ENCODE measurements around the gene ZNF280B.
"Not testable (repeated sequence)": the region's sequence is repeated elsewhere in the genome, so short reads cannot be mapped to it uniquely, and the experiment has no call there.

Gene ZNF280B

GRCh38 chr22:22509912-22510311 lies 1.4 kb upstream of the ZNF280B start:
- H3K27me3 Mint-ChIP-seq (ENCODE audit: low read depth): peaks cover 16% of the 10 kb centered on the region
- peak overlapping the region; percentile 54 for H3K4me3 Mint-ChIP-seq
- peaks cover 16% of the 10 kb centered on the region for H3K9me3 Mint-ChIP-seq
- H3K36me3 Mint-ChIP-seq (ENCODE audit: low read depth): peaks cover 11% of the 10 kb centered on the region
- H3K27ac Mint-ChIP-seq; DNase-seq (ENCODE audit: low spot score): not testable (repeated sequence)
- H3K4me1 Mint-ChIP-seq (ENCODE audit: low read depth): peaks cover 11% of the 10 kb centered on the region

DNA sequence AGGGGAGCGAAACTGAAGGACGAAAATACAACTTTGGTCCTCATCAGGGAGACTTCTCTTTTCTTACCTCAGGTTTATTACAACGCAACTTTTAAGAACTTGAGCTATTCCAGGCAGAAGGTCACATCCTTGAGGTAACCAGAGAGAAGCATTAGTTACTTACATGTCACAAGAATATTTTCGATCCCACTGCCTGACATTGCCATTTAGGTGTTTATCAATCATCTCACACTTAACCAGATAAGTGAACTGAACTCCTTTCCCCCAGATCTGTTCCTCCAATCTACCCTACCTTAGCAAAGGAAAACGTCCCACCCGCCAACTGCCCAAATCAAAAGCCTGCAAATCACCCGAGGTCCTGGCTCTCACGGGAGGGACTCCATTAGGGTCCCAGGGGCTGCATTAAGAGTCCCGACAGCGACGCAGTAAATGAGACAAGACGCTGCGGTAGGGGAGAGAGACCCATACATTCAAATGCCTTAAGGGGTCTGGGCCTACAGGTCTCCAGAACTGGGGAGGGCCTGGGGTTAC lies 734 bp downstream of the ZNF280B start:
- H3K9me3 Mint-ChIP-seq: peaks cover 16% of the 10 kb centered on the region
- H3K27me3 Mint-ChIP-seq (ENCODE audit: low read depth): peaks cover 9% of the 10 kb centered on the region
- H3K36me3 Mint-ChIP-seq (ENCODE audit: low read depth): peaks cover 19% of the 10 kb centered on the region
- H3K4me3 Mint-ChIP-seq: peak overlapping the region; percentile 84
- H3K27ac Mint-ChIP-seq: peak overlapping the region; percentile 3
- H3K4me1 Mint-ChIP-seq (ENCODE audit: low read depth): peaks cover 11% of the 10 kb centered on the region
- DNase-seq (ENCODE audit: low spot score): no peak

- Mint-ChIP-seq H3K27ac (no peak overlapping the region), H3K27me3 (ENCODE audit: low read depth) (peaks cover 3% of the 10 kb centered on the region), H3K36me3 (ENCODE audit: low read depth) (peaks cover 19% of the 10 kb centered on the region), H3K4me3 (no peak overlapping the region), H3K4me1 (ENCODE audit: low read depth) (peaks cover 11% of the 10 kb centered on the region), H3K9me3 (peaks cover 16% of the 10 kb centered on the region)
- no peak for DNase-seq (ENCODE audit: low spot score)
These were observed 1.8 kb downstream of the ZNF280B start for GRCh38 chr22:22506736-22507135.

DNA sequence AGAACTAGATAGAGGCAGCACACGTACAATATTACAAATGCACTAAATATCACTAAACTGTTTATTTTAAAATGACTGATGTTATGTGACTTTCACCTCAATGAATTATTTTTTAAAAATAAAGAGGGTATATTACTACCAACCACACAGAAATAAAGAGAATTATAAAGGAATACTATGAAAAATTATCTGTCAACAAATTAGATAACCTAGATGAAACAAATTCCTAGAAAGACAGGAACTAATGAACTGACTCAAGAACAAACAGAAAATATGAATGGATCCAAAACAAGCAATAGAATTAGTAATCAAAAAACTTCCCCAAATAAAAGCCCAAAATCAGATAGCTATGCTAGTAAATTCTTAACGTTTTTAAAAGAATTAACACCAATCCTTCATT lies 10.3 kb downstream of the ZNF280B start:
- H3K27ac Mint-ChIP-seq: no peak overlapping the region
- no peak for DNase-seq (ENCODE audit: low spot score)
- no peak overlapping the region for H3K4me3 Mint-ChIP-seq
- H3K9me3 Mint-ChIP-seq: no peaks in the 10 kb centered on the region
- H3K27me3 Mint-ChIP-seq (ENCODE audit: low read depth): no peaks in the 10 kb centered on the region
- peaks cover 3% of the 10 kb centered on the region for H3K36me3 Mint-ChIP-seq (ENCODE audit: low read depth)
- no peaks in the 10 kb centered on the region for H3K4me1 Mint-ChIP-seq (ENCODE audit: low read depth)

- H3K4me3 Mint-ChIP-seq; H3K27ac Mint-ChIP-seq; DNase-seq (ENCODE audit: low spot score); H3K9me3 Mint-ChIP-seq; H3K27me3 Mint-ChIP-seq (ENCODE audit: low read depth); H3K4me1 Mint-ChIP-seq (ENCODE audit: low read depth): not testable (repeated sequence)
- H3K36me3 Mint-ChIP-seq (ENCODE audit: low read depth): peaks cover 14% of the 10 kb centered on the region
These were observed 17.0 kb downstream of the ZNF280B start for GRCh38 chr22:22491589-22491988.

GRCh38 chr22:22488736-22489135 lies 19.8 kb downstream of the ZNF280B start:
- no peak for DNase-seq (ENCODE audit: low spot score)
- H3K36me3 Mint-ChIP-seq (ENCODE audit: low read depth): peaks cover 14% of the 10 kb centered on the region
- no peak overlapping the region for H3K4me3 Mint-ChIP-seq
- H3K27ac Mint-ChIP-seq: no peak overlapping the region
- H3K27me3 Mint-ChIP-seq (ENCODE audit: low read depth): no peaks in the 10 kb centered on the region
- H3K4me1 Mint-ChIP-seq (ENCODE audit: low read depth): no peaks in the 10 kb centered on the region
- H3K9me3 Mint-ChIP-seq: no peaks in the 10 kb centered on the region

DNA sequence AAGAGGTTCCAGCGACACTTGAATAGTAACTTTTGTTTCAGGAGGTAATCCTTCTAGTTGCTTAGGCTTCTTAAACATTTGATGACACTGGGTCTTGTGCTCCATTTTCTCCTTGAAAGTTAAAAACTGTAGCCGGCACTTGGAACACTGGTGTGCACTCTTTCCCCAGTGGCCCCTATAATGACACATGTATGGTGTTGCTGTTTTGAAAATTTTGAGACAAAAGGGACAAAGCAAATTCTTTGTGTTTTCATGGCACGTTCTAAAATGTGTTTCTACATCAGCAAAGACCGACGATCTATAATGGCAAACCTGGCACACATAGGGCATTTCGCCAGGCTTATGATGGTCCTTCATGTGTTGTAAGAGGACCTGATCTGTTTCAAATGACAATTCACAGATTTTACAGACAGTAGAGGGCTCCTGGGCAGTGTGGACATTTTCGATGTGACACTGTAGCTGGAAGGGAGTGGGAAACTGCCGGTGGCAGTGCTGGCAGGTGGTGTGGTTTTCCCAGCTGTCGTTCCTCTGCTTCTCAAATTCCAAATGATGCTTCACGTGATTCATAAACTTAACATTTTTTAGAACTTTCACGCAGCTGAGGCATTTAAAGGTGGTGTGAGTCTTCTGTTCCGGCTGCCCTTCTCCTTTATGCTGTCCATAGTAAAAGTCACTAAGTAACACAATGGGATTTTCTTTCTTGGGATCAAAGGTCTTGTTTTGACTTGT lies 20.5 kb downstream of the ZNF280B start:
- no peak overlapping the region for H3K4me3 Mint-ChIP-seq
- no peaks in the 10 kb centered on the region for H3K27me3 Mint-ChIP-seq (ENCODE audit: low read depth)
- H3K36me3 Mint-ChIP-seq (ENCODE audit: low read depth): peaks cover 11% of the 10 kb centered on the region
- no peaks in the 10 kb centered on the region for H3K9me3 Mint-ChIP-seq
- no peaks in the 10 kb centered on the region for H3K4me1 Mint-ChIP-seq (ENCODE audit: low read depth)
- DNase-seq (ENCODE audit: low spot score): no peak
- no peak overlapping the region for H3K27ac Mint-ChIP-seq

- H3K4me1 Mint-ChIP-seq (ENCODE audit: low read depth): no peaks in the 10 kb centered on the region
- H3K27ac Mint-ChIP-seq: no peak overlapping the region
- no peak overlapping the region for H3K4me3 Mint-ChIP-seq
- no peaks in the 10 kb centered on the region for H3K27me3 Mint-ChIP-seq (ENCODE audit: low read depth)
- DNase-seq (ENCODE audit: low spot score): no peak
- no peaks in the 10 kb centered on the region for H3K9me3 Mint-ChIP-seq
- H3K36me3 Mint-ChIP-seq (ENCODE audit: low read depth): peaks cover 11% of the 10 kb centered on the region
These were observed 21.5 kb downstream of the ZNF280B start for GRCh38 chr22:22487059-22487458.

DNA sequence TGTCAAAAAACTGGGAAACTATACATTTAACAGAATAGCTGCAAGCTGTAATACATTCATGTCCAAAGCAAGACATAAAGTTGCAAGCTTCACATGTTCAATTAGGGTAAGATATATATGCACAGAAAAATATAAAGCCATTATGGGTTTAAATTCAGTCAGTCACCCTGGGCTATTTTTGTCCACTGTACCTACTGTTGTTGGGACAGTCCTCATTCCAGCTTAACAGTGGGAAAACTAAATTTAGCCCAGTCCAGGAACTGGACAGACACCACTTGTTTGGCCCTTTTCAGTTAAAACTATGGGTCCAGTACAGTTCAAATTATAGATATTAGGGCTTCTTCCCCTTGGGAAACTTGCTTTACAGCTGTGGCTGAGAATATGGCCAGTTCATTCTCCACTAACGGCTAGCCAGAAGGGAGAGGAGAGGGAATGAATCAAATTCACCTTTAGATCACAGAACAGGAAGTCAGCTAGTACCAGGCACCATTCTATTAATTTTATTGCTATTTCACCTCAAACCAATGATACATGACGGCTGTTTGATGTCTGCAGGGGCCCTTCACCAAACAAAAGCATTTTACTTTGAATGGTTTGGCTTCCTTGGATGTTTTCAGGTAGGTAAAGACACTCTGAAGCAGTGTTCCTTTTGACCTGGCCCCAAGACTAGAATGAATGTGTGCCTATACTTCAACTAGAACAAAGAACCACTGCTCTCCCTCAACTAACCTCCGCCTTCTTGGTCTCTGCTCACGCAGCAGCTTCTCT lies 22.2 kb downstream of the ZNF280B start:
- DNase-seq (ENCODE audit: low spot score): no peak
- H3K4me1 Mint-ChIP-seq (ENCODE audit: low read depth): no peaks in the 10 kb centered on the region
- H3K9me3 Mint-ChIP-seq: no peaks in the 10 kb centered on the region
- no peak overlapping the region for H3K27ac Mint-ChIP-seq
- no peaks in the 10 kb centered on the region for H3K27me3 Mint-ChIP-seq (ENCODE audit: low read depth)
- H3K4me3 Mint-ChIP-seq: no peak overlapping the region
- peaks cover 11% of the 10 kb centered on the region for H3K36me3 Mint-ChIP-seq (ENCODE audit: low read depth)

- Mint-ChIP-seq H3K27ac (no peak overlapping the region), H3K9me3 (no peaks in the 10 kb centered on the region), H3K27me3 (ENCODE audit: low read depth) (no peaks in the 10 kb centered on the region), H3K4me1 (ENCODE audit: low read depth) (no peaks in the 10 kb centered on the region), H3K36me3 (ENCODE audit: low read depth) (peaks cover 11% of the 10 kb centered on the region), H3K4me3 (no peak overlapping the region)
- DNase-seq (ENCODE audit: low spot score): no peak
These were observed 23.0 kb downstream of the ZNF280B start for GRCh38 chr22:22485524-22485923.

- no peak overlapping the region for H3K4me3 Mint-ChIP-seq
These were observed 24.5 kb downstream of the ZNF280B start for GRCh38 chr22:22484023-22484422.

GRCh38 chr22:22480940-22481339 lies 27.6 kb downstream of the ZNF280B start:
- Mint-ChIP-seq H3K4me1 (ENCODE audit: low read depth) (no peaks in the 10 kb centered on the region), H3K27me3 (ENCODE audit: low read depth) (no peaks in the 10 kb centered on the region), H3K9me3 (no peaks in the 10 kb centered on the region), H3K36me3 (ENCODE audit: low read depth) (no peaks in the 10 kb centered on the region), H3K27ac (no peak overlapping the region), H3K4me3 (no peak overlapping the region)
- DNase-seq (ENCODE audit: low spot score): no peak

More at GRCh38 chr22:22484023-22484422, 24.5 kb downstream of the ZNF280B start:
- H3K9me3 Mint-ChIP-seq: no peaks in the 10 kb centered on the region
- no peaks in the 10 kb centered on the region for H3K27me3 Mint-ChIP-seq (ENCODE audit: low read depth)
- DNase-seq (ENCODE audit: low spot score): no peak
- peaks cover 9% of the 10 kb centered on the region for H3K36me3 Mint-ChIP-seq (ENCODE audit: low read depth)
- no peak overlapping the region for H3K27ac Mint-ChIP-seq
- H3K4me1 Mint-ChIP-seq (ENCODE audit: low read depth): no peaks in the 10 kb centered on the region

GRCh38 chr22:22479999-22480532 lies 28.5 kb downstream of the ZNF280B start:
- no peak overlapping the region for H3K27ac Mint-ChIP-seq
- no peaks in the 10 kb centered on the region for H3K36me3 Mint-ChIP-seq (ENCODE audit: low read depth)
- H3K27me3 Mint-ChIP-seq (ENCODE audit: low read depth): no peaks in the 10 kb centered on the region
- H3K4me3 Mint-ChIP-seq: no peak overlapping the region
- no peak for DNase-seq (ENCODE audit: low spot score)
- H3K9me3 Mint-ChIP-seq: no peaks in the 10 kb centered on the region
- no peaks in the 10 kb centered on the region for H3K4me1 Mint-ChIP-seq (ENCODE audit: low read depth)

DNA sequence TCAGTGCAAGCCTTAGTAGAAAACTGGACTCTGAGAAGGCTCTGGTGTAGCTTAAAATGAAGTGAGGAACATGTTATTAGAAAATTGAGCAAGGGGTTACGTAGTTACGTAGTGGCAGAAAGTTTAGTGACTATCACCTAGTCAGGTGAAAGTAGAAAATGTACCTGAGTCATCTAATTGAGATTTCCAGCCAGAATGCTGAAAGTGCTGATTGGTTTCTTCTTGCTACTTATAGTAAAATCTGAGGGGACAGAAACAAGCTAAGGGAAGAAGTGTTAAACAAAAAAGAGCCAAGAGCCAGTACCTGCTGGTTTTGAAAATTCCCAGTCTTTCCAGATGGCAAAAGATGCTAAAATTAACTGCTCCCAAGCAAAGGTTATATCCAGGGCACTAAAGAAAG lies 29.4 kb downstream of the ZNF280B start:
- Mint-ChIP-seq H3K36me3 (ENCODE audit: low read depth) (no peaks in the 10 kb centered on the region), H3K9me3 (no peaks in the 10 kb centered on the region), H3K27me3 (ENCODE audit: low read depth) (no peaks in the 10 kb centered on the region), H3K27ac (no peak overlapping the region), H3K4me1 (ENCODE audit: low read depth) (no peaks in the 10 kb centered on the region), H3K4me3 (no peak overlapping the region)
- no peak for DNase-seq (ENCODE audit: low spot score)

Data from T-helper 2 cell treated with Interferon-gamma antibody and Interleukin-4, amounts not matched to agents 5 μg/mL and 100 μg/mL, for 36 hours (primary cell).